OCI-LY7 (cell line): ENCODE data around the gene CTNS.

Experiments used
- EZH2phosphoT487 ChIP-seq: fragments of 200-600 bp; sonication (generic); IDR thresholded peaks from 2 replicates; pipeline ENCODE4 v1.6.1; 2018; ENCODE audit warnings: low read depth, borderline replicate concordance, mild to moderate bottlenecking, mixed run types, antibody characterized with exemption, low read length, moderate library complexity, mixed read lengths
- TF ChIP-seq, protein P1 (sequence below): fragments of 200-600 bp; sonication (generic); conservative IDR thresholded peaks from 2 replicates; pipeline ENCODE4 v1.5.1; 2014; ENCODE audit warnings: mild to moderate bottlenecking, antibody characterized with exemption, low read length, moderate library complexity, mixed read lengths

GRCh38 chr17:3681565-3681964, 45.0 kb downstream of the CTNS start:
- TF ChIP-seq, protein P1, sequence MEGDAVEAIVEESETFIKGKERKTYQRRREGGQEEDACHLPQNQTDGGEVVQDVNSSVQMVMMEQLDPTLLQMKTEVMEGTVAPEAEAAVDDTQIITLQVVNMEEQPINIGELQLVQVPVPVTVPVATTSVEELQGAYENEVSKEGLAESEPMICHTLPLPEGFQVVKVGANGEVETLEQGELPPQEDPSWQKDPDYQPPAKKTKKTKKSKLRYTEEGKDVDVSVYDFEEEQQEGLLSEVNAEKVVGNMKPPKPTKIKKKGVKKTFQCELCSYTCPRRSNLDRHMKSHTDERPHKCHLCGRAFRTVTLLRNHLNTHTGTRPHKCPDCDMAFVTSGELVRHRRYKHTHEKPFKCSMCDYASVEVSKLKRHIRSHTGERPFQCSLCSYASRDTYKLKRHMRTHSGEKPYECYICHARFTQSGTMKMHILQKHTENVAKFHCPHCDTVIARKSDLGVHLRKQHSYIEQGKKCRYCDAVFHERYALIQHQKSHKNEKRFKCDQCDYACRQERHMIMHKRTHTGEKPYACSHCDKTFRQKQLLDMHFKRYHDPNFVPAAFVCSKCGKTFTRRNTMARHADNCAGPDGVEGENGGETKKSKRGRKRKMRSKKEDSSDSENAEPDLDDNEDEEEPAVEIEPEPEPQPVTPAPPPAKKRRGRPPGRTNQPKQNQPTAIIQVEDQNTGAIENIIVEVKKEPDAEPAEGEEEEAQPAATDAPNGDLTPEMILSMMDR, result no peak
- no peak for TF ChIP-seq EZH2phosphoT487
